Activated CD4-positive, alpha-beta T cell treated with anti-CD3 and anti-CD28 coated beads for 48 hours (primary cell): ENCODE measurements around the gene TSEN34.
A peak's percentile ranks its signal among the peaks of the same experiment; 100 is the strongest.
"Not testable (repeated sequence)": the region's sequence is repeated elsewhere in the genome, so short reads cannot be mapped to it uniquely, and the experiment has no call there.

Source experiments
- DNase-seq: peaks from one replicate; pipeline ENCODE4 v3.0.0-alpha.2; 2020

The TSEN34 gene

DNA sequence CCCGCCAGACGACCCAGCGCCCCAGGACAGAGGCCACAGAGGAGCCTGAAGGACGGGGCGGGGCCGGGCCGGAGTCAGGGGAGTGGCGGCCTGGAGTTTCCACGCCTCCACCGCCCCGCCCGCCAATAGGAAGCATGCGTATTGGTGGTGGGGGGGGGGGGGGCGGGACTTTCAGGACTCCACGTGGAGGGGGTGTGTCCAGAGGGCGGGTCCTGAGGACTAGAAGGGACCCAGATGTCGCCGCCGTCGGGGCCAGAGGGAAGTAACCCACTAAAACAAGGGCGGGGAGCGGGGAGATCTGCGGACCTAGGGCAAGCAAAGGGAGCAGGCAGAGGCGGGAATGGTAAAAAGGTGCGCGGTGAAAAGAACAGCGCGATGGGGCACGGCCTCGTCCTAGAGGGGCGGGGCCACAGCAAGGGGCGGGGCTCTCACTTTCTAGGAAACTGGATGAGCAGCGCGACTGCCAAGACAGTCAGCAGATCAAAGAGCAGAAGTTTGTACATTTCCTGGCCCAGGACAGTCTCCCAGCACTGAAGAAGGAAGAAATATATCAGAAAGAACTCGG, 28.8 kb upstream of the TSEN34 start:
- DNase-seq, result peak; percentile 90

DNA sequence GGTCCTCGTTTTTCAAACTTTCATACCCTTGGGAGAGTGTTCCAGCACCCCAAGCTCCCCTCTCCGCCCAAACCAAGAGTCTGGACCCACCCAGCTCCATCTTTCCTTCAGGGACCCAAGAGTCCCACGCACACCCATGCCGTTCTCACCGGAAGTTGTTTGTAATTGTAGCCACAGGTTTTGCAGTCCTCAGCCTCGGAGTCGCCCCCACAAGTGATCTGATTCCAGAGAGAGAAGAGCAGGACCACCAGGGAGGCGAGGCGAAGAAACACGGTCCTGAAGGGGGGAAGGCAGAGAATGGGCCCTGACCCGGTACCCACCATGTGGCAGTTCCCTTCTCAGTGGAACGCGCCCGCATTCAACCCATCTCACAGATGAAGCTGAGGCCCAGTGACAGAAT, 28.2 kb upstream of the TSEN34 start:
- DNase-seq, result no peak

DNA sequence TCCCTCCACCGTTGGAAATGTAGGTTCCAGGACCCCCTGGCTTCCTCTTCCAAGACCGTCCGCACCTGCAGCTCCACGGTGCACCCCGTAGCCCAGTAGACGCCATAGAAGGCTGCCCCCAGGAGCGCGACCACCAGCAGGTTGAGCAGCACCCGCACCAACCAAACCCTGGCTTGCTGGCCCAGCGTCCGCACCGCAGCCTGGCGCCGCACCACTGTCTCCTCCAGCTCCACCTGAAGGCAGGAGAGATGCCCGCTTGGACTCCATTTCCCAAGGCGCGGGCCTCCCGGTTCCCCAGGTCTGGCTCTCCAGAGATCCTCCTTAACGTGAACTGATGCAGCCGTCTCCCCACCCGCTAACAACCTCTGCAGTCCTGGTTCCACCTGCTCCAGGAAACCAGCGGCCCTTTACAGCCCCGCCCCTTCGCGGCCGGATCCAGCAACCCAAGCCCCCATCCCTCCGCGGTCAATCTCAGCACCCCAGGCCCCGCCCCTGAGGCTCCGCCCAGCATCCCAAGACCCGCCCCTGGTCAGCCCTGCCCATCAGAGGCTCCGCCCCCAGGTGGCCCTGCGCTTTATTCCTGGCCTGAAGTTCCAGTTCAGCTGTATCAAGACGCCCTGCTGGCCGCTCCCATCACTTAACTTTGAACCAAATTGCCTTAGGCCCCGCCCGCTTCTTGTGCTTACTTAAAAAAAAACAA, 26.6 kb upstream of the TSEN34 start:
- peak; percentile 79 for DNase-seq

DNA sequence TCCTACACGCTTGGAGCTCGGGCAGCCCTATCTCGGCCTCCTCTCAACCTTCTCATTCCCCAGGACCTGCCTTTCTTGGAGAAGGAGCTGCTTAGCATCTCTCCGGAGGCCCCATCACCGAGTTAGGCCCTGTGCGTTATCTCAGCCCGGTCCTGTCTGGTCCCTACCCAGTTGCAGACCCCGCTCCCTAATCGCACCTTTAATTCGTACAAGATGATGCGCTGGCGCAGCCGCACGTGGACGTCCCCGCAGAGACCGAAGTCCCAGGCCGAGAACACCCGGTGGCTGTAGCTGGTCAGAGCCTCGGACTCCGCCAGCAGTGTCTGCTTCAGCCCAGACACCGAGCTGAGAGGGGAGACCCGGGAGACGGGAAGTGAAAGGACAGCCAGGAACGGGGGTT, 25.9 kb upstream of the TSEN34 start:
- no peak for DNase-seq

DNA sequence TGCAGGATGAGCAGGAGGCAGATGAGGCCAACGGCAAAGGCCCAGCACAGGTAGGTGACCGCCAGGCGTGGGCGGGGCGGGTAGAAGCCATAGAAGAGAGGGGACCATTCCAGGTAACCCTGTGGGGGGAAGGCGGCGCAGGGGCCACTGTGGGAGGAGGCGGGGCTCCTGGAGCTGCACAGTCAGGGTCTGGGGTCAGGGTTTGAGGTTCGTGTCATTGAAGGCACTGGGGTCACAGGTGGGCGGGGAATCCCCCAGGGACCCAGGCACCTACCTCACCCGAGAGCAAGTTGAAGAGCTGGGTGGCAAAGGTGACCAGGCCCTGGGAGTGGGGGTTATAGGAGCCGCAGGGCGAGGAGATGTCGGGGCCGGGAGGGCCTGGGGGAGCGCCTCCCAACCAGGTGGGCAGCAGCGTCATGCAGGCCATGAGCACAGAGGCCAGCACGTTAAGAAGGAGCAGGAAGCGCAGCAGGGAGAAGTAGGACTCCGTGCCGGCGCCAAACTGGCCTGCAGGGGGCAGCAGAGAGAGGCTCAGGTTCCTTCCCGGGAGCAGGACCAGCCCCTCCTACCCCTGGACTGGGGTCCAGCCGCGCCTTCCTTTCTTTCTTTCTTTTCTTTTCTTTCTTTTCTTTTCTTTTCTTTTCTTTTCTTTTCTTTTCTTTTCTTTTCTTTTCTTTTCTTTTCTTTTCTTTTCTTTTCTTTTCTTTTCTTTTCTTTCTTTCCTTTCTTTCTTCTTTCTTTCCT, 22.8 kb upstream of the TSEN34 start:
- peak; percentile 96 for DNase-seq

DNA sequence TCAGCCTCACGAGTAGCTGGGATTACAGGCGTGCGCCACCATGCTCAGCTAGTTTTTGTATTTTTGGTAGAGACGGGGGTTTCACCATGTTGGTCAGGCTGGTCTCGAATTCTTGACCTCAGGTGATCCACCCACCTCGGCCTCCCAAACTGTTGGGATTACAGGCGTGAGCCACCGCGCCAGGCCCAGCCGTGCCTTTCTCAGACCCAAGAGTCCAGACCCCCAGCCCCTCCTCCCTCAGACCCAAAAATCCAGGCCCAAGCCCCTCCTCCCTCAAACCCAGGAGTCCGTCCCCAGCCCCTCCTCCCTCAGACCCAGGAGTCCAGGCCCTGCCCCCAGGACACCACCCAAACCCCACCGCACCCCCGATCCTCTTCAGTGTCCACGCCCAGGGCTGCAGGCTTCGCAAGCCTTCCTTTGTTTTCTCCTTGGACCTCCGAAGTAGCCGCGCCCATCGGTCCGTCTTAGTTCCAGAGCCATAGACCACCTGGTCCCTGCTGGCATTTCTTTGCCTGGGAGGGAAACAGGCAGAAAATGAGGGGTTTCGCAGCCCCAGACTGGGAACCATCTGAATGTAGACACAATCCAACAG, 21.9 kb upstream of the TSEN34 start:
- no peak for DNase-seq

DNA sequence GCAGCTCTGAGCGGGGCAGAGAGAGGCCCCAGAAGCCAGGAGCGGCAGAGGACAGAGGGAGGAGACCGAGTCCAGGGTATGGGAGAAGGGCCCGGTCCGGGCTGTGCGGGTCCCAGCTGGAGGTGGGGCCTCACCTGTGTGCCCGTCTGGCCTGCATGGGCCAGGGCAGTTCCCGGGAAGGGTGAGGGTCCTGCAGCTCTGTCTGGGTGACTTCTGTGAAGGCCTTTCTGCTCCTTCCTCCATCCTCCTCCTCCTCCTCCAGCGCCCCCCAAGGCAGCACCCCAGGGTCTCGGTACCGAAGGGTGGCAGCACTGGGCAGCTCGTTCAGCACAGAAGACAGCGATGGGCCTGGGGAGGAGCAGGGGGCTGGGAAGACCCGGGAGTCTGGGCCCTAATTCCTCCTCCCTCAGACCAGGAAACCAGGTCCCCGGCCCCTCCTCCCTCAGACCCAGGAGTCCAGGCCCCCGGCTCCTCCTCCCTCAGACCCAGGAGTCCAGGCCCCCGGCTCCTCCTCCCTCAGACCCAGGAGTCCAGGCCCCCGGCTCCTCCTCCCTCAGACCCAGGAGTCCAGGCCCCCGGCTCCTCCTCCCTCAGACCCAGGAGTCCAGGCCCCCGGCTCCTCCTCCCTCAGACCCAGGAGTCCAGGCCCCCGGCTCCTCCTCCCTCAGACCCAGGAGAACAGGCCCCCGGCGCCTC, 19.2 kb upstream of the TSEN34 start:
- not testable (repeated sequence) for DNase-seq

DNA sequence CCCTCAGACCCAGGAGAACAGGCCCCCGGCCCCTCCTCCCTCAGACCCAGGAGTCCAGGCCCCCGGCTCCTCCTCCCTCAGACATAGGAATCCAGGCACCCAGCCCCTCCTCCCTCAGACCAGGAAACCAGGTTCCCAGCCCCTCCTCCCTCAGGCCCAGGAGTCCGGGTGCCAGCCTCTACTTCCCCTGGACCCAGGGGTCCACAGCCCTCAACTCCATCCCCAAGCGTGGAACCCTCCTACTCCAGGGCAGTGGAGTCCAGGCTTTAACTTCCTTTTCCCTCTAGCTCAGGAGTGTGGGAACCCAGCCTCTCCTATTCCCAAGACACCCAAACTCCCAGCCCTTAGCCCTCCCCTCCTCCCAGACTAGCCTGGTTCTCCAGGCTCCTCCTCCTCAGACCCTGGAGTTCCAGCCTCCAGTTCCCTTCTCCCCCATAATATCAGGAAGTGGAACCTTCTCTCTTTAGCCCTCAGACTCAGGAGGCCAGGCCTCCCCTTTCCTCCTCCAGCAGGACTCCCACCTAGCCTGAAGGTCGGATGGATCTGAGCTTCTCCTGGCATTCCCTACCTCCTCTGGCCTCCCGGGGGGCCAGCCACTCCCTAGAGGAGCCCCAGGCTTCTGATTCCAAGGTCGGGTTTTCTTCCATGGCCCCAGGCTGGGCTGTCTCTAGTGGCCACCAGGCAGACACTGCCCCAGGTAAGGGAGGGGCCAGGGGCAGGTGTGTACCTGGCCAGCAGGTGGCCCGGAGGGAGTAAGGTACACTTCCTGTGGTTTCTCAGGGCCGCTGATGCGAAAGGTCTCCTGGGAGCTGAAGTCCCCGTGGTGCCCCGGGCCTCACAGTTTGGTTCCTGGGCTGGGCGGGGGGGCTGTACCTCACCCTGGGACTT, 18.4 kb upstream of the TSEN34 start, which contains the start of gene TMC4:
Gene TMC4, minus strand, starts transcription at position 690 of the 888 bp plus-strand sequence. Its CDS starts 43 bp downstream, at position 647.
- no peak for DNase-seq

DNA sequence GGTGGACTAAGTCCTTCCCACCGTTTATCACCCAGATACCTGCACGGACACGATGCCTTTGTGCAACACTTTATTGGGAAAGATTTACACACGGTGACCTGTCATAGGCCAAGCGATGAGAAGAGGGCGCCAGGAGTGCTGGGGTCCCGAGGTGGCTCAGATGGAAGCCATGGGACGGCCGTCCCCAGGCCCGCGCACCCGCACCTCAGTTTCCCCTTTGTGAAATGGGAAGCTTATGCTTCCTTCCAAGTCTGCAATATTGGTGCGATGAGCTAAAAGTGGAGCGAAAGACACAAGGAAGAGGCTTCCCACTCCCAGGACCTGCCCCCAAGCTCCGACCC, 17.8 kb upstream of the TSEN34 start:
- no peak for DNase-seq

DNA sequence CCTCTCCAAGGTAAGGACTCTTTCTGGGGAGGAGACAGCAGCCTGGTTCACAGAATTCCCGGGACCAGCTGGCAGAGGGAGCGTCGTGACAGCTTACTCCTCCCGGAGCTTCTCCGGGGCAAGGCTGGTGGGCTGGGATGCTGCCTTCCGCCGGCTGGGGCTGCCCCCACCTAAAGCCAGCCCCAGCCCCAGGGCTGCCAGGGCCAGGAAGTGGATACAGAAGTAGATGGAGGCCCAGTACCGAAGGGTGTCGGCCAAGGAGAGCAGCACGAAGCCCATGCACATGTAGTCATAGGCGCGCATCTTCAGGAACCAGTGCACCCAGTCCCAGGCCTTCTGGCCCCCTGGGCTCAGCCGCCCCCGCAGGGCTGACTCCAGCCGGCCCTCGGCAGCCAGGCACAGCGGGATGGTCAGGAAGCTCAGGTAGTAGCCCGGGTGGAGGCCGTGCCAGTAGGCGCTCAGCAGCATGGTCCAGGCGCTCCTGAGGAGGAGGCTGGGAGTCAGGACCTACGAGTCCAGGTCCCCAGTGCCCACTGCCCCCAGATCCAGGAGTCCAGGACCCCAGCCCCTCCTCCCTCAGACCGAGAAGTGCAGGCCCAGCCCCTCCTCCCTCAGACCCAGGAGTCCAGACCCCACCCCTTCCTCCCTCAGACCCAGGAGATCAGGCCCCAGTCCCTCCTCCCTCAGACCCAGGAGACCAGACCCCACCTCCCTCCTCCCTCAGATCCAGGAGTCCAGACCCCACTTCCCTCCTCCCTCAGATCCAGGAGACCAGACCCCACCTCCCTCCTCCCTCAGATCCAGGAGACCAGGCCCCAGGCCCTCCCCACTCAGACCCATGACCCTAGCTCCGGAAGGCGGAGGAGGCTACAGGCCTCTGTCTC, 16.9 kb upstream of the TSEN34 start:
- DNase-seq, result no peak

DNA sequence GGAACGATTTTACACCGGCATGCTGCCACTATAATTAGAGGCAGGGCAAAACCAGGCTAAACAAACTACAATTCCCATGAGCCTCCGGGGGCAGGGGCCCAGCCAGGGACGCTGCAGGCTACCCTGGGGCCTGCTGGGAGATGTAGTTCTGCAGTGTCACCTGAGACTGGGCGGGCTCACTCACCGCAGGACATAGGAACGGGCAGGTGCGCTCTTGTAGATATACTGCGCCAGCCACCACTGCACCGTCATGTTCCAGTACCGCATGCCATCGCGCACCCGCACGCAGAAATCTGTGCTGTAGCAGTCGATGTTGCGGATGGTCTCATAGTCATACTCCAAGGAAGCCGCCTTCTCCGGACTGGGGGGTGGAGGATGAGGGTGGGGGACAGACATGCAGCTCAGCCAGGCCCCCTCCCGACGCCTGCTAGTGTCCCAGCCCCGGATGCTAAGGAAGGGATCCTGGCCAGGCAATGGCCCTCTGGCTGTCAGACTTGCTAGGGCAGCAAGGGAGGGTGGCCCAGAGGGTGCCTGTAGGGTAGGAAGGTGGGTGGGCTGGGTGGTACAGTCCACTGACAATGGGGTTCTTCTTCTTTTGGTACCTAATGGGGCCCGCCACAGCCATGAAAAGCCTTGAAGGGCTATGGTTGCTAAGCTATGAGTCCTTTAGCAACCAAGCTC, 12.4 kb upstream of the TSEN34 start:
- DNase-seq, result peak; percentile 62

DNA sequence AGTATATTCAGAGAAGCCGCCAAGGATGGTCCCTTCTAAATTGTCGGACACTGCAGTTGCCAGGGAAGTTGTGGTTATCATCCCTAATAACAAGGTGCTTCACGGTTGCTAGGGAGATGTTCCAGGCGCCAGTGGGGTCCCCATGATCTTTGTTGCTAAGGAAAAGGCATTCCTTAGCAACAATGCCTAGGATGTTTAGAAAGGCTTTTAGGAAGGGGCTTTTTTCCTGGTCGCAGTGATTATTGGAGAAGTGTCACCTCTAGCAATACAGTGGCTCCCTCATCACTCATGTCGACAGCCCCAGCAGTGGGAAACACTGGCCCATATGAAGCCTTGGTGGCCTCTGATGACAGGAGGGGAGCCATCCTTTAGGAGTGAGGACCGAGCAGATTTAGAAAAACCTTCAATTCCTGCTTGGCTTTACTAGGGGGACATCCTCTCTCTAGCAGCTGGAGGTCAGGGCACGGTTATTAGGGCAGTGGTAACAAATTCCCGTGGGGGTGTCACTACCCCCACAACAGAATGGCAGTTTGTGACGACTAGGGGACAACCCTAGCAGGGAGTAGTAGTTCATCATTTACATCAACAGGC, 11.8 kb upstream of the TSEN34 start:
- DNase-seq, result no peak

DNA sequence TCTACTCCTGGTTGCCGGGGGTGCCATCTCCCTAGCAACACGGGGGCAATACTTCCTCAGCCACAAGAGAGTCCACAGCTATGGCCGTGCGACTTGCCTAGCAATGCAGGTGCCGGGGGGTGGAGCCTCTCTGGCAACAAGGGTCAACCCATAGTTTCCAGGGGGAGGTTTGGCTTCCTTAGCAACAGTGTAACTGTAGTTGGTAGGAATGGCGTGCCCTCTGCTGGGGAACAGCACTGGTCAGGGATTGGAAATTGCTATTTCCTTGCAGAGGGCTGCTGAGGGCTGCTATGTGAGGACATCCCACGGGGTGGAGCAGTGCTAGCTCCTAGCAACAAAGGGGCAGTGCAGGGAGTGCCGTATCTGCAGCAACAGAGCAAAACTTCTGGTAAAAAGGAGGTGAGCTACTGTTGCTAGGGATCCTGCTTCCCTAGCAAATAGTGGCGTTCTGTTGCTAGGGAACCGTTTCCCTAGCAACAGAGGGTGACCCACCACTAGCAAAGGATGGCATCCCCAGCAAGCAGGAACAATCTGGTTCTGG, 11.1 kb upstream of the TSEN34 start:
- DNase-seq, result no peak

DNA sequence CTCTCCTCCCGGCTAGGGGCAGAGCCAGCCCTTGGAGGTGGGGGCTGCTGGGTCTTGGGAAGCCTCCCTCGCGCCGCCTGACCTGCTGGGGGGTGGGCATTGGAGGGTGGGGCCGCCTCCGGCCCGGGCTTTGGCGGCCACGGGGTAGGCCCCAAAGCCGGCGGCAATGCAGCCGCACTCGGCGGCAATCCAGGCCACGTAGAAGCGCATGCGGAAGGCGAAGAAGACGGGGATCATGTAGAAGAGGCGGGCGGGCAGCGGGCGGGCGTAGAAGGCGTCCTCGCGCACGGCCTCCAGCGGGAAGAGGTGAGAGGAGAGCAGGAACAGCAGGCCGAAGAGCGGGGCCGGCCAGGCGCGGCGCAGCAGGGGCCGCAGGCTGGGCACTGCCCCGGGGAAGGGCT, 10.4 kb upstream of the TSEN34 start:
- DNase-seq, result no peak

DNA sequence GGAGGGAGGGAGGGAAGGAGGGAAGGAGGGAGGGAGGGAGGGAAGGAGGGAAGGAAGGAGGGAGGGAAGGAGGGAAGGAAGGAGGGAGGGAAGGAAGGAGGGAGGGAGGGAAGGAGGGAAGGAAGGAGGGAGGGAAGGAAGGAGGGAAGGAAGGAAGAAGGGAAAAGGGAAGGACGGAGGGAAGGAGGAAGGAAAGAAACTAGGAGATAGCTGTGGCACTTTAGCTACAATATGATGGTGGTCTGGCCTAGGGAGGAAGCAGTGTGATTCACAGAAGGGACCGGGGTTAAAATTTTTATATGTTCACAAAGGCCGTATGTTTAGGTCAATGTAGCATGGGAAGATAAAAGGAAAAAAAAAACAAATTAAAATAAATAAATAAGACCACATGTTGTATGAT, 9.2 kb upstream of the TSEN34 start:
- not testable (repeated sequence) for DNase-seq

DNA sequence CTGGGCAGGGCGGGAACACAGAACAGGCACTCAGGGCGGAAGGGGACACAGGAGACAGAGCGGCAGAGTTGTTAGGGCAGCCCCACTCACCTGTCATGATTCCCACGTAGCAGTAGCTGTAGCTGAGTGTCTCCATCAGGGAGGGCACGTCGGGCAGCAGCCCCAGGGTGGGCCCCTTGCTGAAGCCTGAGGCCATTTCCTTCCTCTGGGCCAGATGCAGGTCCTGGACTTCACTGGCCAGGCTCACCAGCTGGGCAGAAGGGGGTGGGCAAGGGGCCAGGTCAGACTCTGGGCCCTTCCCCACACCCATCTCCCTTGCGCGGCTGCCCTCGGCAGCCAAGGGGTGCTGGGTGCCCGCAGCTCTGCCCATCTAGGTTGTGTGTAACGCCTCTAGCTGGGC, 7.7 kb upstream of the TSEN34 start:
- DNase-seq, result no peak

DNA sequence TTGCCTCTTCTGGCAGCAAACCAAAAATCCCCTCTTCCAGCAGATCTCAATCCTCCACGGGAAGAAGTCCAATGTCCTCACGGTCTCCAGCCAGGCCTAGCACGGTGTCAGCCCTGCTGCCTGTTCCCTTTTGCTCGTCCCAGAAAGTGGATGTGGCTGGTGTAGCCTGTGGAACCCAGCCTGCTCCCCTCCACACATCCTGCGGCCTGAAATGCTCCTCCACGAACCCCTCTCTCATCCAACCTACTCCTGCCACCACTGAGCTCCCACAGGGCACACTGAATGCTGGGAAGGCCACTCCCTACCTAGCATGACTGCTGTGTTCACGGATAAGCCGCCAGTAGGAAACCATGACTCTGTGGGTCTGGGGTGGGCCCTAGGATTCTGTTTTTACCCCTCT, 4.8 kb upstream of the TSEN34 start:
- DNase-seq, result no peak

DNA sequence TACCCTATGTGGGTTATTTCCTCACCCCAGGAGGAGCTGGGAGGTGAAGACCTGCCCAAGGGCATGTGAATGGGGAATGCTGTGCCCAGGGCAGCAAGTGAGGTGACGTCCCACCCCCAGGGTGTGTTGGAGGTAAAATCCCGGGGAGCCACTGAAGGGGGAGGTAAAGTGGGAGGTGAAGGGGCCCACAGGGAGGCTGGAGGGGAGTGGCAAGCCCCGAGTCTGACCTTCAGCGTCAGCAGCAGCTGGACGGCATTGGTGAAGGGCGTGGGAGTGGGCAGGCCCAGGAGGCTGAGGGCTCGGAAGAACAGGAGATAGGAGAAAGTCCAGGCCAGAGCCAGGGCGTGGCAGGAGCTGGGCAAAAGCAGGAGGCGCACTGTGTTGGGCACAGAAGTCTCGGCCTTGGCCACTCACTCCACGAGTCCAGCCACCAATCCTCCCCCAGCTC, 4.2 kb upstream of the TSEN34 start:
- DNase-seq, result no peak

DNA sequence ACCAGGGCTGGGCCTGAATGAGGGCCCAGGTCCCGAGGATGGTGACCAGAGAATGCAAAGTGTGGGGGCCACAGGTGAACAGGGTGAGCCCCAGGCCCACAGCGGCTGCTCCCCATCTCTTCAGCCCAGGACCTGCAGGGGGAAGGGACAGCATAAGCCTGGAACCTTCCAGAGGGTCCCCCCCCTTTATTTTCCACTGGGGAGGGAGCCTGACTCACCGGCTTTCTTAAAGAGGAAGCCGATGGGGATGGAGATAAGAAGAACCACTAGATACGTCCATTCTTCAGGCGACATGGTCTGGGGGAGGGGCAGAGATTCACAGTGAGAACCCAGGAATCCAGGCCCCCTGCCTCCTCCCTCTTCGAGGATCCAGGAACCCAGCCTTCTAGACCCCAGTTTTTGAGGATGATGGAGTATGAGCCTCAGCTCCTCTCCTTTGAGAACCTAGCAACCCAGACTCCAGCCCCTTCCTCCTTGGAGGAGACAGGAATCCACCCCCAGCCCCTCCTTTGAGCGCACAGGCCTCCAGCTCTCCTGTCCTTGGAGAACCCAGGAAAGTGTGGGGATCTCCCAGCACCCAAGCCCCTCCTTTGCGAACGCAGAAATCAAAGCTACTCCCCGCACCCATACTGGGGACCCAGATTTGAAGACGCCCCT, 2.8 kb upstream of the TSEN34 start:
- peak; percentile 75 for DNase-seq
